ENCODE measurements around the gene CENPP.

DNA sequence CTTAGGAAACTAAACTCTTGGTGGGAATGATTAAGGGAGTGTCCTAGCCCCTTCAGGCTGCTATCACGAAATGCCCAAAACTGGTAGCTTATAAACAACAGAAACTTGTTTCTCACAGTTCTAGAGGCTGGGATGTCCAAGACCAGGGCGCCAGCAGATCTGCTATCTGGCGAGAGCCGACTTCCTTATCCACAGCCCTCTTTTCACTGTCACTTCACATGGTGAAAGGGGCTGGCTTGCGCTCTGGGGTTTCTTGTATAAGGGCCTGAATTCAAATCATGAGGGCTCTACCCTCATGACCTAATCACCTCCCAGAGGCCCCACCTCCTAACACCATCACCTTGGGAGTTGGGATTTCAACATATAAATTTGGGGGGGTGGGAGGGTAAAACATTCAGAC lies 295.1 kb downstream of the CENPP start:
- TF ChIP-seq ZNF274 (IDR thresholded peaks at IDR 0.05; ENCODE audit: low read depth, low read length), result no peak
- TF ChIP-seq YY1 (IDR thresholded peaks at IDR 0.05; ENCODE audit: insufficient read depth, insufficient read length), result no peak
- TF ChIP-seq SUZ12 (IDR thresholded peaks at IDR 0.05; ENCODE audit: extremely low read depth, insufficient read depth, insufficient read length), result no peak
